Astrocyte (in vitro differentiated cells and primary cell): ENCODE data around the gene ZSCAN22. TPM values are rescaled to one million over a fixed set of nuclear protein-coding genes. Genes with fewer than 3 reads are reported as not detected.
"Not testable (repeated sequence)": the region's sequence is repeated elsewhere in the genome, so short reads cannot be mapped to it uniquely, and the experiment has no call there.

Experiments used
- DNase-seq: peaks from one replicate; pipeline ENCODE4 v3.0.0-alpha.2; 2010; ENCODE audit warnings: low read depth
- FAIRE-seq: peaks from 2 replicates; lab custom pipeline; 2011; peaks lifted over from hg19 to GRCh38; lab: Jason Lieb, UNC
- H2AFZ ChIP-seq: 2 replicates; pipeline ENCODE4 v1.6.0; 2012; ENCODE audit warnings: low read depth, low read length, inconsistent platforms
- H3K27ac ChIP-seq: 2 replicates; pipeline ENCODE4 v1.5.1; 2011; ENCODE audit warnings: low read depth, low read length, inconsistent platforms
- H3K27me3 ChIP-seq: 2 replicates; pipeline ENCODE4 v1.6.0; 2011; ENCODE audit warnings: low read length, inconsistent platforms; ENCODE audit not compliant: insufficient read depth
- H3K36me3 ChIP-seq: 2 replicates; pipeline ENCODE4 v1.5.1; 2011; ENCODE audit warnings: low read length, inconsistent platforms; ENCODE audit not compliant: insufficient read depth
- H3K4me1 ChIP-seq: 2 replicates; pipeline ENCODE4 v1.5.1; 2011; ENCODE audit warnings: low read length, inconsistent platforms; ENCODE audit not compliant: insufficient read depth
- H3K4me2 ChIP-seq: 2 replicates; pipeline ENCODE4 v1.6.0; 2012; ENCODE audit warnings: low read length, inconsistent platforms
- H3K4me3 ChIP-seq: 2 replicates; pipeline ENCODE4 v1.5.1; 2011; ENCODE audit warnings: low read depth, mild to moderate bottlenecking, low read length, inconsistent platforms; ENCODE audit not compliant: insufficient read depth
- H3K79me2 ChIP-seq: 2 replicates; pipeline ENCODE4 v1.6.0; 2012; ENCODE audit warnings: mild to moderate bottlenecking, low read length, inconsistent platforms; ENCODE audit not compliant: insufficient read depth
- H3K9ac ChIP-seq: 2 replicates; pipeline ENCODE4 v1.6.0; 2012; ENCODE audit warnings: mild to moderate bottlenecking, low read length, inconsistent platforms
- H3K9me3 ChIP-seq: 2 replicates; pipeline ENCODE4 v1.5.1; 2012; ENCODE audit warnings: low read depth, mild to moderate bottlenecking, low read length, inconsistent platforms; ENCODE audit not compliant: insufficient read depth
- H4K20me1 ChIP-seq: 2 replicates; pipeline ENCODE4 v1.6.0; 2012; ENCODE audit warnings: low read length, inconsistent platforms; ENCODE audit not compliant: insufficient read depth
- H3K27ac Mint-ChIP-seq: one replicate; pipeline ENCODE4 v1.8.0; 2021; ENCODE audit warnings: mild to moderate bottlenecking, mixed read lengths; ENCODE audit not compliant: unreplicated experiment
- H3K27me3 Mint-ChIP-seq: one replicate; pipeline ENCODE4 v1.8.0; 2021; ENCODE audit warnings: low read depth, mixed read lengths; ENCODE audit not compliant: unreplicated experiment
- H3K36me3 Mint-ChIP-seq: one replicate; pipeline ENCODE4 v1.8.0; 2021; ENCODE audit warnings: low read depth, mixed read lengths; ENCODE audit not compliant: unreplicated experiment
- H3K4me1 Mint-ChIP-seq: one replicate; pipeline ENCODE4 v1.8.0; 2021; ENCODE audit warnings: low read depth, mixed read lengths; ENCODE audit not compliant: unreplicated experiment
- H3K4me3 Mint-ChIP-seq: one replicate; pipeline ENCODE4 v1.8.0; 2021; ENCODE audit warnings: mild to moderate bottlenecking, moderate library complexity, mixed read lengths; ENCODE audit not compliant: unreplicated experiment
- H3K9me3 Mint-ChIP-seq: one replicate; pipeline ENCODE4 v1.8.0; 2021; ENCODE audit warnings: mild to moderate bottlenecking, mixed read lengths; ENCODE audit not compliant: unreplicated experiment
- EZH2 ChIP-seq: IDR thresholded peaks from 2 replicates; pipeline ENCODE4 v1.6.1; 2012; ENCODE audit warnings: mild to moderate bottlenecking, low read length, inconsistent platforms; ENCODE audit not compliant: insufficient read depth
- total RNA-seq: library from RNA; stranded (reverse); gene quantifications from 2 replicates; pipeline ENCODE4 v1.2.1, GENCODE V29; 2021
- TF ChIP-seq, protein P1 (sequence below): IDR thresholded peaks from 2 replicates; pipeline ENCODE4 v1.5.1; 2011; ENCODE audit warnings: low read depth, mild to moderate bottlenecking, inconsistent platforms, low read length, moderate library complexity; ENCODE audit not compliant: insufficient read depth

The ZSCAN22 gene
- total RNA-seq, 1 donor from 2014 or later: 3.1 TPM

DNA sequence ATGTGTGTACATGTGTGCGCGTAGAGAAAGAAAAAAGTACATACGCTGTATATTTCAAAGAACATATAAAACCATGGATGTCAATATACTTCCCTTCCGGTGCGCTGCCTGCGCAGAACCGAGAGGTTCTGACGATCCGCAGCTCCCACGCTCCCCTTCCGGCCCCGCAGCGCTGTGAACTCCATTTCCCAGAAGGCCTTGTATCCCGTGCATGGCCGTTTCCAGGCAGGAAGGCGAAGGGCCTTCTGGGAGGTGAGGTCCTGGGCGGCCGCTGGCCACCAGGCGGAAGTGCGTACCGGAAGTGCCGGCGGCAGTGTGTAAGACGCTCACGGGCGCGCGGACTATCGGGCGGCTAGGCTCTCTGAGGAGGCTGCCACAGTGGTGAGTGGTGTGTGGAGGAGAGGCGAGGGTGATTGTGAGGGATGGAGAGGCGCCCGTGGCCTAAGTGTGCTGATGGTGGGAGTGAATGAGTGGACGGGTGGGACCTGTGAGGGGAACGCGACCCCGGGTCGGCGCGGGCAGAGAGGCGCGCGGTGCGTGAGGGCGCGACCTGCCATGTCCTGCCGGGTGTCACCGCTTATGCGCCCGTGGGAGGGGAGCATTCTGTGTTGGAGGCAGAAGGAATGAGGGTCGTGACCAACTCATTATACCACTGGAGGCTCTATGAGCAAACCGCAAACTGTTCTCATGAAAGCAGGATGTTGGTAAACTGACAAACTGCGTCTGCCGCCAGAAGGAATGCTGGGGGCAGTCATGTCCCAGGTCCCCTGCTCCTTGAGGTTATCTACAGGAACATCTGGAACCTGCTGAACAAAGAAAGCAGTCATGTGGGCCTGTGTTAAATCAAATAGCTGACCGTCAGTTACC lies 21.5 kb upstream of the ZSCAN22 start, which contains the start of gene ERVK3-1:
Gene ERVK3-1, plus strand, starts transcription at position 313 of the 867 bp plus-strand sequence. CDS start 6,792 bp downstream, outside the sequence.
- Histone ChIP-seq H3K27me3 (no peaks in the 10 kb centered on the region), H2AFZ (peak within 1 kb of the TSS; percentile 94), H3K9me3 (no peaks in the 10 kb centered on the region), H3K36me3 (peaks cover 24% of the 10 kb centered on the region), H4K20me1 (peaks cover 37% of the 10 kb centered on the region), H3K27ac (peak within 1 kb of the TSS; percentile 80), H3K4me2 (peak within 1 kb of the TSS; percentile 92), H3K4me1 (peaks cover 10% of the 10 kb centered on the region), H3K9ac (peak within 1 kb of the TSS; percentile 91), H3K4me3 (peak within 1 kb of the TSS; percentile 92), H3K79me2 (peaks cover 49% of the 10 kb centered on the region)
- peak within 1 kb of the TSS; percentile 96 for H3K27ac Mint-ChIP-seq
- DNase-seq: peak; percentile 98
- no peaks in the 10 kb centered on the region for H3K27me3 Mint-ChIP-seq
- peaks cover 2% of the 10 kb centered on the region for H3K9me3 Mint-ChIP-seq
- H3K4me3 Mint-ChIP-seq: peak within 1 kb of the TSS; percentile 100
- FAIRE-seq: peak; percentile 55
- peaks cover 10% of the 10 kb centered on the region for H3K4me1 Mint-ChIP-seq
- H3K36me3 Mint-ChIP-seq: peaks cover 24% of the 10 kb centered on the region
- TF ChIP-seq, protein P1, sequence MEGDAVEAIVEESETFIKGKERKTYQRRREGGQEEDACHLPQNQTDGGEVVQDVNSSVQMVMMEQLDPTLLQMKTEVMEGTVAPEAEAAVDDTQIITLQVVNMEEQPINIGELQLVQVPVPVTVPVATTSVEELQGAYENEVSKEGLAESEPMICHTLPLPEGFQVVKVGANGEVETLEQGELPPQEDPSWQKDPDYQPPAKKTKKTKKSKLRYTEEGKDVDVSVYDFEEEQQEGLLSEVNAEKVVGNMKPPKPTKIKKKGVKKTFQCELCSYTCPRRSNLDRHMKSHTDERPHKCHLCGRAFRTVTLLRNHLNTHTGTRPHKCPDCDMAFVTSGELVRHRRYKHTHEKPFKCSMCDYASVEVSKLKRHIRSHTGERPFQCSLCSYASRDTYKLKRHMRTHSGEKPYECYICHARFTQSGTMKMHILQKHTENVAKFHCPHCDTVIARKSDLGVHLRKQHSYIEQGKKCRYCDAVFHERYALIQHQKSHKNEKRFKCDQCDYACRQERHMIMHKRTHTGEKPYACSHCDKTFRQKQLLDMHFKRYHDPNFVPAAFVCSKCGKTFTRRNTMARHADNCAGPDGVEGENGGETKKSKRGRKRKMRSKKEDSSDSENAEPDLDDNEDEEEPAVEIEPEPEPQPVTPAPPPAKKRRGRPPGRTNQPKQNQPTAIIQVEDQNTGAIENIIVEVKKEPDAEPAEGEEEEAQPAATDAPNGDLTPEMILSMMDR: no peak
- TF ChIP-seq EZH2: no peak

GRCh38 chr19:58305932-58306323 lies 20.9 kb upstream of the ZSCAN22 start:
- TF ChIP-seq, protein P1: no peak
- TF ChIP-seq EZH2: no peak
- peak overlapping the region; percentile 100 for H3K4me3 Mint-ChIP-seq
- peaks cover 31% of the 10 kb centered on the region for H4K20me1 ChIP-seq
- H3K4me3 ChIP-seq: peak overlapping the region; percentile 92
- H3K27ac Mint-ChIP-seq: peak overlapping the region; percentile 96
- H3K36me3 Mint-ChIP-seq: peaks cover 20% of the 10 kb centered on the region
- peak overlapping the region; percentile 80 for H3K27ac ChIP-seq
- H2AFZ ChIP-seq: peak overlapping the region; percentile 94
- FAIRE-seq (no peak), DNase-seq (no peak)
- H3K36me3 ChIP-seq: peaks cover 24% of the 10 kb centered on the region
- peaks cover 10% of the 10 kb centered on the region for H3K4me1 ChIP-seq
- no peaks in the 10 kb centered on the region for H3K27me3 ChIP-seq
- no peaks in the 10 kb centered on the region for H3K9me3 ChIP-seq
- peak overlapping the region; percentile 92 for H3K4me2 ChIP-seq
- H3K9me3 Mint-ChIP-seq: peaks cover 2% of the 10 kb centered on the region
- no peaks in the 10 kb centered on the region for H3K27me3 Mint-ChIP-seq
- H3K79me2 ChIP-seq: peaks cover 43% of the 10 kb centered on the region
- H3K4me1 Mint-ChIP-seq: peaks cover 10% of the 10 kb centered on the region
- peak overlapping the region; percentile 91 for H3K9ac ChIP-seq

DNA sequence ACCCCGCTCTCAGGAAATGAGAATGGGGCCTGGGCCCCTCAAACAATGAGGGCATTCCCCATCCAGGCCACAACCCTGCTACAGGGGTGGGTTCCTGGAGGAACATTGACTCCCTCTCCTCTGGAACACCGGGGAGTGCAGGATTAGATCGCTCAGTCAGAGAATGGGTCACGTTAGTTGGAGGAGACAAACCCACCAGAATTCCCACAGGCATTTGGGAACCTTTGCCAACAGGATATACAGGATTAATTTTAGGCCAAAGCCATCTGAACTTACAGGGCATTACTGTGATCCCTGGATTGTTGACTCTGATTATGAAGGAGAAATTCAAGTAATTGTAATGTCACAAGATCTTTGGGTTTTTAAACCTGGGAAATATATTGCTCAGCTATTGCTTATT lies 19.1 kb upstream of the ZSCAN22 start:
- Histone ChIP-seq H3K27ac (no peak overlapping the region), H3K4me2 (no peak overlapping the region), H2AFZ (no peak overlapping the region), H3K9me3 (no peaks in the 10 kb centered on the region), H3K4me1 (peaks cover 10% of the 10 kb centered on the region), H4K20me1 (peaks cover 31% of the 10 kb centered on the region), H3K79me2 (peaks cover 39% of the 10 kb centered on the region), H3K4me3 (no peak overlapping the region), H3K9ac (no peak overlapping the region), H3K27me3 (no peaks in the 10 kb centered on the region), H3K36me3 (peaks cover 35% of the 10 kb centered on the region)
- H3K9me3 Mint-ChIP-seq: peaks cover 2% of the 10 kb centered on the region
- peaks cover 10% of the 10 kb centered on the region for H3K4me1 Mint-ChIP-seq
- H3K27me3 Mint-ChIP-seq: no peaks in the 10 kb centered on the region
- FAIRE-seq: no peak
- peaks cover 22% of the 10 kb centered on the region for H3K36me3 Mint-ChIP-seq
- no peak overlapping the region for H3K4me3 Mint-ChIP-seq
- DNase-seq: no peak
- peak overlapping the region; percentile 43 for H3K27ac Mint-ChIP-seq
- TF ChIP-seq EZH2: no peak
- TF ChIP-seq, protein P1: no peak

GRCh38 chr19:58310685-58311084 lies 16.1 kb upstream of the ZSCAN22 start:
- H2AFZ ChIP-seq, H3K4me2 ChIP-seq, H3K9me3 Mint-ChIP-seq, H3K27me3 ChIP-seq, H3K4me1 Mint-ChIP-seq, H3K27me3 Mint-ChIP-seq, H3K4me3 Mint-ChIP-seq, H3K4me3 ChIP-seq, H3K9me3 ChIP-seq, FAIRE-seq, H3K9ac ChIP-seq, H3K27ac Mint-ChIP-seq, H3K4me1 ChIP-seq, H3K27ac ChIP-seq, DNase-seq: not testable (repeated sequence)
- peaks cover 33% of the 10 kb centered on the region for H4K20me1 ChIP-seq
- peaks cover 52% of the 10 kb centered on the region for H3K36me3 ChIP-seq
- peaks cover 28% of the 10 kb centered on the region for H3K36me3 Mint-ChIP-seq
- peaks cover 29% of the 10 kb centered on the region for H3K79me2 ChIP-seq
